ENCODE measurements around the gene SERPINI1. TPM values are rescaled to one million over a fixed set of nuclear protein-coding genes. Genes with fewer than 3 reads are reported as not detected.

The SERPINI1 gene
- total and polyA plus RNA-seq, 9 of the 15 experiments (the other 6 are each of a cell fraction or from before 2014, with no cell fraction given): 1.6 to 9.9 (median 3.5) TPM

GRCh38 chr3:167731393-167731792, 4.1 kb upstream of the SERPINI1 start:
- ATAC-seq: no peak
- Histone ChIP-seq H3K4me3 (peak overlapping the region; percentile 77), H3K4me2 (ENCODE audit: insufficient read depth, low read length) (peak overlapping the region; percentile 93), H3K9ac (ENCODE audit: insufficient read depth in 1 of 2, low read depth in 2 of 2, low read length in 2 of 2) (peak overlapping the region; percentile 82 to 86), H3K79me2 (ENCODE audit: control insufficient read depth, insufficient read depth, low read length) (peaks cover 93% of the 10 kb centered on the region), H3K36me3 (ENCODE audit: control insufficient read depth, insufficient read depth, low read length) (peaks cover 13% of the 10 kb centered on the region; the same call in 2 of the 3 replicates), H3K9me3 (replicated peaks; ENCODE audit: control insufficient read depth, insufficient read depth, low read depth, low read length) (no peaks in the 10 kb centered on the region), H2AFZ (ENCODE audit: low read depth, low read length) (no peak overlapping the region), H3K27me3 (ENCODE audit: control insufficient read depth in 2 of 2, insufficient read depth in 2 of 2, low read length in 2 of 2) (no peaks in the 10 kb centered on the region), H4K20me1 (replicated peaks; ENCODE audit: control insufficient read depth, insufficient read depth, low read length) (0 out of 2 replicates have a peak, but pooled peaks cover 9% of the 10 kb centered on the region), H3K27ac (ENCODE audit: extremely low read depth, low read depth, low read length) (peak overlapping the region; percentile 96), H3K4me1 (replicated peaks in 1 of 2; ENCODE audit: control insufficient read depth in 2 of 2, insufficient read depth in 2 of 2, low read length in 2 of 2) (peaks cover 0 to 23% of the 10 kb centered on the region in 2 experiments; a peak in 4 of 5 replicates), H3K9me1 (ENCODE audit: control insufficient read depth, insufficient read depth, low read length) (no peaks in the 10 kb centered on the region)
- DNase-seq (ENCODE audit: extremely low read depth in 1 of 4, low spot score in 3 of 4): no peak
- FAIRE-seq: no peak
- CTCF ChIA-PET (ENCODE audit: low intra/inter-chr PET ratio): no interaction called here
- POLR2A ChIA-PET: no interaction called here
- 0% methylated on average over 2 of the region's 2 CpGs for WGBS (ENCODE audit: insufficient coverage, low coverage, missing lambda C conversion rate)
- BruUV-seq (replicated peaks): no TSS peak
- in situ Hi-C loops (cut with MboI): no loop called here
- TF ChIP-seq GMEB1 (CRISPR knock-in tag; IDR thresholded peaks at IDR 0.05): no peak
- 0 out of 4 replicates have a peak, but pooled peaks of 1 of the 2 experiments have one; percentile 8 for TF ChIP-seq FOXA3 (CRISPR knock-in tag; conservative IDR thresholded peaks at IDR 0.05 in 1 of 2, IDR thresholded peaks at IDR 0.05 in 1 of 2)
- peak; percentile 91 for TF ChIP-seq ZNF24 (IDR thresholded peaks at IDR 0.05)
- intact Hi-C loops (cut with micrococcal nuclease): loop anchor here (5.0 kb wide), 2 partner anchors 426 to 1814 kb away; no protein-coding TSS in a partner anchor

Measured in K562 (cell line).